ENCODE data around the gene TMEM151A.
"Not testable (repeated sequence)": the region's sequence is repeated elsewhere in the genome, so short reads cannot be mapped to it uniquely, and the experiment has no call there.

Gene TMEM151A

DNA sequence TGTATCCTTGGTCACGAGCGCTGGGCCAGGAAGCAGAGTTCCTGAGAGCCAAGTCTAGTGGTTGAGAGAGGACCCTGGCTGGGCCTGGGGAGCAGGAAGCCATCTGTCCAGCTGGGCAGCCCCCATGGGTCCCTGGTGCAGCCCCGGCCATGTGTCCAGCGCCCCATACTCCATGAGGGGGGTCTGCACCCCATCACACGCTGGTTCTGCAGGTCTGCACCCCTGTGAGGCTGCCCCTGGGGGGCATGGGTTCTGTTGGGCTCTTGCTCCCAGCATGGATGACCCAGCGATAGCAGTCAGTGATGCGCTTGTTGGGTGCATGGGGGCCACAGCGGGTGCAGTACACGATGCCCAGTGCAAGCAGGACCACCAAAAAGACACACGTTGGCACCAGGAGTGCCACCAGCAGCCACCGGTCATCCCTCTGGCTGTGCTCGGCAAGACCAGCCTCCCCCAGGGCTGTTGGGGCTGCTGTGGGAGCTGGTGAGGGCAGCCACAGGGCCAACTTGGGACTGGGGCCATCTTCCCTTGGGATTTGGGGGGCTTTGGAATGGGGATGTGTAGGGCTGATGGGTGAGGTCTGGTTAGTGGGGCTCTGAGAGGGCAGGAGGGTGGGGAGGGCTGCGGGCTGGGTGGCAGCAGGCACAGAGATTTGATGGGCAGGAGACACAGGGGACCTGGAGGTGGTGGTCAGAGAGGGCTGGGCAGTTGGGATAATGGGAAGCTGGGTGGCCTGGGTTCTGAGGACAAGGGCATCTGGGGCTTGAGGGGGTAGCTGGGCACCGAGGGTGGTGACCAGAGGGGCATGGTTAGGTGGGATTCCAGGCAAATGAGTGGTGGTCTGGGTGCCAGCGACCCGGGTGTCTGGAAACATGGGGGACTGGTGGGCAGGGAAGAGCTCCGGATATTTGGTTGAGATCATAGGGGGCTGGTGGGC lies 23.1 kb downstream of the TMEM151A start:
- Histone ChIP-seq H3K9ac (ENCODE audit: low read depth in 1 of 2, low read length in 2 of 2) (no peak overlapping the region), H3K27ac (ENCODE audit: low read depth, low read length) (no peak overlapping the region), H3K27me3 (ENCODE audit: control insufficient read depth in 1 of 2, insufficient read depth in 2 of 2, low read length in 2 of 2) (no peaks in the 10 kb centered on the region), H3K9me3 (ENCODE audit: control insufficient read depth in 1 of 2, low read length in 2 of 2) (no peaks in the 10 kb centered on the region), H3K36me3 (ENCODE audit: control insufficient read depth in 1 of 2, insufficient read depth in 2 of 2, low read length in 2 of 2) (no peaks in the 10 kb centered on the region), H3K4me1 (ENCODE audit: control insufficient read depth in 1 of 2, insufficient read depth in 2 of 2, low read length in 2 of 2) (peaks cover 19 to 31% of the 10 kb centered on the region in 2 donors), H3K4me3 (ENCODE audit: low read depth in 1 of 2, low read length in 2 of 2) (no peak overlapping the region)

DNA sequence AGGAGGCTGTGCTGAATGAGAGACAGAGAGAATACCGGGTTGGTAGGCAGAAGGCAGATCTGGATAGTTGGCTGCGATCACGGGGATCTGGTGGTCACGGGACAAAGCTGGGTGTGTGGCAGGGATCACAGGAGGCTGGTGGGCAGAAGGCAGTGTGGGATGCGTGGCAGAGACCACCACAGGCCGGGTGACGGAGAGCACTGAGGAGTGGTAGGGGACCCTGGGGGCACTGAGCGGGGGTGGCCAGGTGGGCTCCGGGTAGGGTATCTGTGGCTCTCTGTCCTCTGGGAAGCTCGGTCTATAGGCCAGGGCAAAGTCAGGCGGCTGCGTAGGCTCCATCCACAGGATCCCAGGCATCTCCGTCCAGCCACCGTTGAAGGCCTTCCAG lies 23.8 kb downstream of the TMEM151A start:
- peak overlapping the region in 1 of 2 donors; percentile 51 for H3K4me3 ChIP-seq (ENCODE audit: low read depth in 1 of 2, low read length in 2 of 2)
- H3K27ac ChIP-seq (ENCODE audit: low read depth, low read length), result no peak overlapping the region
- peaks cover 19 to 31% of the 10 kb centered on the region in 2 donors for H3K4me1 ChIP-seq (ENCODE audit: control insufficient read depth in 1 of 2, insufficient read depth in 2 of 2, low read length in 2 of 2)

DNA sequence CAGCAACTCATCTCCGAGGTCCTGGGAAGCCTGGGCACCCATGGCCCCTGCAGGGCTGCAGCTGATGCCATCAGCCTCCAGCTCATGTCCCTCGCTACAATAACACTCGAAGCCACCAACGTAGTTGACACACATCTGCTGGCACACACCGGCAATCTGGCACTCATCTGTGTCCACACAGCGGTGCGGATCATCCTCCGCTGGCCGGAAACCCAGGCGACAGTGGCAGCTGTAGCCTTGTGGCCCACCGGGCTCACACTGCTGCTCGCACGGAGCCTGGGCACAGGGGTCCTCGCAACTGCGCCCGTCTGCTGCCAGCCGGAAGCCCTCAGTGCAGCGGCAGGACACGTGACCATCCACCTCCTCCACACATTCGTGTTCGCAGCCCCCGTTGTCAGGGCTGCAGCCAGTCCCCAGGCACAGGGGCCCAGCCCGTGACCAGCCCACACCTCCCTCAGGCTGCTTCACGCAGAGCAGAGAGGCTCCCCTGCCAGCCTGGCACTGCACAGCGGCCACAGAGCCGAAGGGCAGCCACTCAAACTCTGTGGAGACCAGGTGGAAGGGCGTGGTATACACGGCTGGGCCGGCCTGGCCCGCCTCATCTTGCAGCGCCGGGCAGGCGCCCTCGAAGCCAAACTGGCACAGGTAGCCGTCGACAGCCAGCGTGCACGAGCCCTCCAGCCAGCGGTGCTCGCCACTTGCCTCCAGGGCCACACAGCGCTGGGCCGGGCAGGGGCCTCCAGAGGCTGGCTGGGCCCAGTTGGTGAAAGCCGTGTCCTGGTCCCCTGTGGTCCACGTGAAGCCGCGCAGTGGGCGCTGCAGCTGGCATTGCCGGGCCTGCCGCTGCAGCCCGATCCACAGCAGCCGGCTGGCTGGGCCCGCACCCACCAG lies 24.5 kb downstream of the TMEM151A start:
- Histone ChIP-seq H3K36me3 (ENCODE audit: control insufficient read depth in 1 of 2, insufficient read depth in 2 of 2, low read length in 2 of 2) (no peaks in the 10 kb centered on the region), H3K9ac (ENCODE audit: low read depth in 1 of 2, low read length in 2 of 2) (peak overlapping the region in 1 of 2 donors; percentile 18), H3K4me3 (ENCODE audit: low read depth in 1 of 2, low read length in 2 of 2) (peak overlapping the region in 1 of 2 donors; percentile 51), H3K27me3 (ENCODE audit: control insufficient read depth in 1 of 2, insufficient read depth in 2 of 2, low read length in 2 of 2) (no peaks in the 10 kb centered on the region), H3K4me1 (ENCODE audit: control insufficient read depth in 1 of 2, insufficient read depth in 2 of 2, low read length in 2 of 2) (peaks cover 19 to 31% of the 10 kb centered on the region in 2 donors), H3K9me3 (ENCODE audit: control insufficient read depth in 1 of 2, low read length in 2 of 2) (no peaks in the 10 kb centered on the region), H3K27ac (ENCODE audit: low read depth, low read length) (peak overlapping the region; percentile 44)

More for the DNA sequence above, 23.8 kb downstream of the TMEM151A start:
- peak overlapping the region in 1 of 2 donors; percentile 18 for H3K9ac ChIP-seq (ENCODE audit: low read depth in 1 of 2, low read length in 2 of 2)
- no peaks in the 10 kb centered on the region for H3K27me3 ChIP-seq (ENCODE audit: control insufficient read depth in 1 of 2, insufficient read depth in 2 of 2, low read length in 2 of 2)
- no peaks in the 10 kb centered on the region for H3K36me3 ChIP-seq (ENCODE audit: control insufficient read depth in 1 of 2, insufficient read depth in 2 of 2, low read length in 2 of 2)
- H3K9me3 ChIP-seq (ENCODE audit: control insufficient read depth in 1 of 2, low read length in 2 of 2), result no peaks in the 10 kb centered on the region

DNA sequence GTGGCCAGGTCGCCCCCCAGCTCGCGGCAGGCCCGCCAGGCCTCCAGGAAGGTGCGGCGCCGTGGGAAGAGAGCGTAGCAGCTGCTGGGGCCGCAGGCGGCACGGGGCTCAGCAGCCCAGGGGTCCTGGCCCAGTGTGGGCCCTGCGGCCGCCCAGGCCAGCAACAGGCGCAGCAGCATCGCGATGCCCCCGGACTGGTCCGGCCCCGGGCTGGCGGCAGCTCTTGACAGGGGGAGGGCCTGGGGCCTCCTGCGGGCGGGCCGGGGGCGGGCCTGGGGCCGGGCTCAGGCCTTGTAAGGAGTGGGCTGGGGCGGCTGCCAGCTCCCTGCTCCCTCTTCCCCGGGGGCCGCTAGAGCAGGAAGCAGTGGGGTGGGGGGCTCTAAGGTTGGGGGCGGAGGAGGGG lies 25.2 kb downstream of the TMEM151A start, which contains the start of gene CD248:
TSS of gene CD248 (minus strand) at position 196 of the 403 bp plus-strand sequence. CDS start at position 179, 17 bp downstream.
- peaks cover 14 to 27% of the 10 kb centered on the region in 2 donors for H3K4me1 ChIP-seq (ENCODE audit: control insufficient read depth in 1 of 2, insufficient read depth in 2 of 2, low read length in 2 of 2)
- peak within 1 kb of the TSS in 1 of 2 donors; percentile 51 for H3K4me3 ChIP-seq (ENCODE audit: low read depth in 1 of 2, low read length in 2 of 2)
- no peaks in the 10 kb centered on the region for H3K27me3 ChIP-seq (ENCODE audit: control insufficient read depth in 1 of 2, insufficient read depth in 2 of 2, low read length in 2 of 2)
- peak within 1 kb of the TSS; percentile 61 for H3K27ac ChIP-seq (ENCODE audit: low read depth, low read length)
- H3K9ac ChIP-seq (ENCODE audit: low read depth in 1 of 2, low read length in 2 of 2), result peak within 1 kb of the TSS in 1 of 2 donors; percentile 18
- no peaks in the 10 kb centered on the region for H3K9me3 ChIP-seq (ENCODE audit: control insufficient read depth in 1 of 2, low read length in 2 of 2)
- no peaks in the 10 kb centered on the region for H3K36me3 ChIP-seq (ENCODE audit: control insufficient read depth in 1 of 2, insufficient read depth in 2 of 2, low read length in 2 of 2)

DNA sequence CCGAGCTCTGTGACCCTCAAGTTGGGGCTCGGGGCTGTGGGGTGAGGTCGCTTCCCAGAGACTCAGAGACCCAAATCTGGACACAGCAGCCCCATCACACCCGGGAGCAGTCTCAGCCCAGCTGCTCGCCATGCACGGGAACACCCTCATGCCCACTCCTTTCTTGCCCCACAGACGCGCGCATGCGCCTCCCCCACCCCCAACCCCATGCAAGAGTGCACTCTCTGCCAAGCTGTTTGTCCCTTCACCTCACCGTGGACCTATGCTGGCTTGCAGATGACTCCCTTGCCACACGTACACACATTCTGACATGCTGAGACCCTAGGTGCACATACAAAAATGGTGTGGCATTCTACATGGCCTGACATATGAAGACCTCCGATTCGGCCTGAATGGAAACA lies 25.6 kb downstream of the TMEM151A start:
- Histone ChIP-seq H3K27ac (ENCODE audit: low read depth, low read length) (peak overlapping the region; percentile 61), H3K4me3 (ENCODE audit: low read depth in 1 of 2, low read length in 2 of 2) (no peak overlapping the region), H3K36me3 (ENCODE audit: control insufficient read depth in 1 of 2, insufficient read depth in 2 of 2, low read length in 2 of 2) (no peaks in the 10 kb centered on the region), H3K27me3 (ENCODE audit: control insufficient read depth in 1 of 2, insufficient read depth in 2 of 2, low read length in 2 of 2) (no peaks in the 10 kb centered on the region), H3K4me1 (ENCODE audit: control insufficient read depth in 1 of 2, insufficient read depth in 2 of 2, low read length in 2 of 2) (peaks cover 14 to 27% of the 10 kb centered on the region in 2 donors), H3K9ac (ENCODE audit: low read depth in 1 of 2, low read length in 2 of 2) (no peak overlapping the region), H3K9me3 (ENCODE audit: control insufficient read depth in 1 of 2, low read length in 2 of 2) (no peaks in the 10 kb centered on the region)

DNA sequence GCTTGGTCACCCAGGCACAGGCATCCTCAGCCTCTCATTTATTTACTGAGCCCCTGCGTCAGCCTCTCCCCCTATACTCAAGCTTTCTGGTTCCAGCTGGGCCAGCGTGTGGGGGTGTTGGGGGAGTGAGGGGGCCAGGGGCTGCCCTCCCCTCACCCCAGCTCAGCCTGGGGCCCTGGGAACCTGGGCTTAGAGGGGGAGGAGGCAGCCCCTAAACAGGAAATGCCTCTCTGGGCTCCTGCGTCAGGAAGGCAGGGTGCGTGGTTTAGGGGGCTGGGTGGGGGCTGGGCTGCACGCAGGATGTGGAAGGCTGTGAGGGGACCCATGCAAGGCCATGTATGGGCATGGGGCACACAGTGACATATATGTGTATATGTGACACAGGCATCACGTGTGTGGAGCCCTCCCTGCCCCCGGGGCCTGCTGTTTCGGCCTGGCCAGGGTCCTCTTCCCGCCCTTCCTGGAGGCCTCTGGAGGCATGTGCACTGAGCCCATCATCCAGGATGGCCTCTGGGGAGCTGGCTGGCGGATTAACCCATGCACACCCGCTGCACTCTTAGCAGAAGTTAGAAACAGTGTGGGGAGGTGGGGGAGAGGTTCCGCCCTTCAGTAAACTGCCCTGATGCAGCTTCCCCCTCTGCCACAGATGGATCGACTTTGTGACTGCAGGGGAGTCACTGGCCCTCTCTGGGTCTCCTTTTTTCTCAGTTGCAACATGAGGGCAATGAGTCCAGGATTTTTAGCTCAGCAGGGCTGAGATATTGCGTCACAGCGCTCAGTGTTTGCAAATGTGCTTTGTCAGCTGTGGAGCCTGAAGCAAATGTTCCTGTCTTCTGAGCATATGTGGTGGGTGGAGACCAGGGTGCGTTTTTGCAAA lies 26.3 kb downstream of the TMEM151A start:
- H3K36me3 ChIP-seq (ENCODE audit: control insufficient read depth in 1 of 2, insufficient read depth in 2 of 2, low read length in 2 of 2), result no peaks in the 10 kb centered on the region
- no peak overlapping the region for H3K4me3 ChIP-seq (ENCODE audit: low read depth in 1 of 2, low read length in 2 of 2)
- H3K9ac ChIP-seq (ENCODE audit: low read depth in 1 of 2, low read length in 2 of 2), result no peak overlapping the region
- peaks cover 14 to 27% of the 10 kb centered on the region in 2 donors for H3K4me1 ChIP-seq (ENCODE audit: control insufficient read depth in 1 of 2, insufficient read depth in 2 of 2, low read length in 2 of 2)
- no peaks in the 10 kb centered on the region for H3K27me3 ChIP-seq (ENCODE audit: control insufficient read depth in 1 of 2, insufficient read depth in 2 of 2, low read length in 2 of 2)
- H3K27ac ChIP-seq (ENCODE audit: low read depth, low read length), result peak overlapping the region; percentile 61
- no peaks in the 10 kb centered on the region for H3K9me3 ChIP-seq (ENCODE audit: control insufficient read depth in 1 of 2, low read length in 2 of 2)

DNA sequence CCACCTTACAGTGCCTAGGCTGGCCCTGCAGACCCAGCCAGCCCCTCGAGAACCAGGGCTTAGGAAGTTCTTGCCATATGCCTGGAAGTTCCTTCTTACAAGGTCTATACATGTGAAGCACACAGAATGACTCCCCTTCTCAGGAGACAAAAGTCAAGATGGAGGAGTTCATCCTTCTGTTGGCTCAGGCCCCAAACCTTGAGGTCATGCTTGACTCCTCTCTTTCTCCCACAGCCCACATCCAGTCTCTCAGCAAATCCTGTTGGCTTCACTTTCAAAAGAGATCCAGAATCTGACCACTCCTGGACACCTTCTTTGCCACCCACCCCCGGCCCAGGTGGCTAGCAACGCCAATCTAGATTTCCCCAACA lies 26.9 kb downstream of the TMEM151A start:
- no peaks in the 10 kb centered on the region for H3K9me3 ChIP-seq (ENCODE audit: control insufficient read depth in 1 of 2, low read length in 2 of 2)
- H3K9ac ChIP-seq (ENCODE audit: low read depth in 1 of 2, low read length in 2 of 2), result no peak overlapping the region
- no peak overlapping the region for H3K27ac ChIP-seq (ENCODE audit: low read depth, low read length)
- H3K4me1 ChIP-seq (ENCODE audit: control insufficient read depth in 1 of 2, insufficient read depth in 2 of 2, low read length in 2 of 2), result peaks cover 10 to 23% of the 10 kb centered on the region in 2 donors
- H3K27me3 ChIP-seq (ENCODE audit: control insufficient read depth in 1 of 2, insufficient read depth in 2 of 2, low read length in 2 of 2), result no peaks in the 10 kb centered on the region
- H3K4me3 ChIP-seq (ENCODE audit: low read depth in 1 of 2, low read length in 2 of 2), result no peak overlapping the region
- no peaks in the 10 kb centered on the region for H3K36me3 ChIP-seq (ENCODE audit: control insufficient read depth in 1 of 2, insufficient read depth in 2 of 2, low read length in 2 of 2)

DNA sequence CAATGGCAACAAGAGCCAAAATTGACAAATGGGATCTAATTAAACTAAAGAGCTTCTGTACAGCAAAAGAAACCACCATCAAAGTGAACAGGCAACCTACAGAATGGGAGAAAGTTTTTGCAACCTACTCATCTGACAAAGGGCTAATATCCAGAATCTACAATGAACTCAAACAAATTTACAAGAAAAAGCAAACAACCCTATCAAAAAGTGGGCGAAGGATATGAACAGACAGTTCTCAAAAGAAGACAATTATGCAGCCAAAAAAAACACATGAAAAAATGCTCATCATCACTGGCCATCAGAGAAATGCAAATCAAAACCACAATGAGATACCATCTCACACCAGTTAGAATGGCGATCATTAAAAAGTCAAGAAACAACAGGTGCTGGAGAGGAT lies 28.6 kb downstream of the TMEM151A start:
- peaks cover 10 to 17% of the 10 kb centered on the region in 2 donors for H3K4me1 ChIP-seq (ENCODE audit: control insufficient read depth in 1 of 2, insufficient read depth in 2 of 2, low read length in 2 of 2)
- H3K9ac ChIP-seq (ENCODE audit: low read depth in 1 of 2, low read length in 2 of 2); H3K9me3 ChIP-seq (ENCODE audit: control insufficient read depth in 1 of 2, low read length in 2 of 2); H3K4me3 ChIP-seq (ENCODE audit: low read depth in 1 of 2, low read length in 2 of 2); H3K27ac ChIP-seq (ENCODE audit: low read depth, low read length); H3K27me3 ChIP-seq (ENCODE audit: control insufficient read depth in 1 of 2, insufficient read depth in 2 of 2, low read length in 2 of 2); H3K36me3 ChIP-seq (ENCODE audit: control insufficient read depth in 1 of 2, insufficient read depth in 2 of 2, low read length in 2 of 2): not testable (repeated sequence)

DNA sequence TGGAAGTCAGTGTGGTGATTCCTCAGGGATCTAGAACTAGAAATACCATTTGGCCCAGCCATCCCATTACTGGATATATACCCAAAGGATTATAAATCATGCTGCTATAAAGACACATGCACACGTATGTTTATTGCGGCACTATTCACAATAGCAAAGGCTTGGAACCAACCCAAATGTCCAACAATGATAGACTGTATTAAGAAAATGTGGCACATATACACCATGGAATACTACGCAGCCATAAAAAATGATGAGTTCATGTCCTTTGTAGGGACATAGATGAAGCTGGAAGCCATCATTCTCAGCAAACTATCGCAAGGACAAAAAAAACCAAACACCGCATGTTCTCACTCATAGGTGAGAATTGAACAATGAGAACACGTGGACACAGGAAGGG lies 29.1 kb downstream of the TMEM151A start:
- not testable (repeated sequence) for H3K27me3 ChIP-seq (ENCODE audit: control insufficient read depth in 1 of 2, insufficient read depth in 2 of 2, low read length in 2 of 2); H3K4me3 ChIP-seq (ENCODE audit: low read depth in 1 of 2, low read length in 2 of 2); H3K9ac ChIP-seq (ENCODE audit: low read depth in 1 of 2, low read length in 2 of 2); H3K27ac ChIP-seq (ENCODE audit: low read depth, low read length); H3K9me3 ChIP-seq (ENCODE audit: control insufficient read depth in 1 of 2, low read length in 2 of 2); H3K36me3 ChIP-seq (ENCODE audit: control insufficient read depth in 1 of 2, insufficient read depth in 2 of 2, low read length in 2 of 2)
- H3K4me1 ChIP-seq (ENCODE audit: control insufficient read depth in 1 of 2, insufficient read depth in 2 of 2, low read length in 2 of 2), result peaks cover 10 to 17% of the 10 kb centered on the region in 2 donors

All from duodenal mucosa (tissue), 2 donors.